Measurements from ENCODE around the gene FGD3.
"Not testable (repeated sequence)": the region's sequence is repeated elsewhere in the genome, so short reads cannot be mapped to it uniquely, and the experiment has no call there.

FGD3 gene

DNA sequence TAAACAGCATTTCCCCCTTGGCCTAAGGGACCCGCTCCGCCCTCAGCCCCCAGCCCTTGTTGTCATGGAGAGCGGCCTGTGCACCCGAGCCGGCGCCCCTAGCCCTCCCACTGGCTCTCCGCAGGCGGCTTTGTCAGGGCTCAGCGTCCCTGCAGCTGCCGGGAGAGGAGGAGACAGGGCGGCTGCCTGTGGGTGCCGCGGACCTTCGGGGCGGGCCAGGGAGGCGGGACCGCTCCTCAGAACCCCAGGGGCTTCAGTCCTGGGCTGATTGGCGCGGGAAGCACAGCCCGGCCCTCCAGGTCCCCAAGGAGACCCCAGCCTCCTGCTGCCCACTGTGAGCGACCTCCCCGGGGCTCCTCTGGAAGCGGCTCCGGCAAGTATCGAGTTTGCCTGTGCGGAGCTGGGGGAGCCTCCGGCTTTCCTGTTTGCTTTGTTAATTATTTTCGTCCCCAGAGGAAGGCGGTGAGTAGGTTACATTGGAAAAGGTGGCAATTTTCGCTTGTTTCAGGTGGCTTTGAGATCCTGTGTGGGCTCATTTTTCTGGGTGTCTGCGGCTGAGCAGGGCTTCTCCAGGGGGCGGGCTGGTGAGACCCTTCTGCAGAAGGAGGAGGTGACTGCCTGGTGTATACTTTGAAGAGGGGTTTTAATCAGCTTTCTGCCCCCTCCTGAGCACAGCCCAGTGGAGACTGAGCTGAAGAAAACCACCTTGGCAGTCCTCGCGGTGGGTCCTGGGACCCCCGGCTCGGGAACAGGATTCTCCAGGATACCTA, at the start of gene FGD3:
Gene FGD3, plus strand, starts transcription at position 256 of the 770 bp plus-strand sequence. CDS start 28,734 bp downstream, outside the sequence.
- peak; percentile 27 for DNase-seq

- not testable (repeated sequence) for DNase-seq
Observed at GRCh38 chr9:92905137-92905536, 42.2 kb upstream of the FGD3 start.

DNA sequence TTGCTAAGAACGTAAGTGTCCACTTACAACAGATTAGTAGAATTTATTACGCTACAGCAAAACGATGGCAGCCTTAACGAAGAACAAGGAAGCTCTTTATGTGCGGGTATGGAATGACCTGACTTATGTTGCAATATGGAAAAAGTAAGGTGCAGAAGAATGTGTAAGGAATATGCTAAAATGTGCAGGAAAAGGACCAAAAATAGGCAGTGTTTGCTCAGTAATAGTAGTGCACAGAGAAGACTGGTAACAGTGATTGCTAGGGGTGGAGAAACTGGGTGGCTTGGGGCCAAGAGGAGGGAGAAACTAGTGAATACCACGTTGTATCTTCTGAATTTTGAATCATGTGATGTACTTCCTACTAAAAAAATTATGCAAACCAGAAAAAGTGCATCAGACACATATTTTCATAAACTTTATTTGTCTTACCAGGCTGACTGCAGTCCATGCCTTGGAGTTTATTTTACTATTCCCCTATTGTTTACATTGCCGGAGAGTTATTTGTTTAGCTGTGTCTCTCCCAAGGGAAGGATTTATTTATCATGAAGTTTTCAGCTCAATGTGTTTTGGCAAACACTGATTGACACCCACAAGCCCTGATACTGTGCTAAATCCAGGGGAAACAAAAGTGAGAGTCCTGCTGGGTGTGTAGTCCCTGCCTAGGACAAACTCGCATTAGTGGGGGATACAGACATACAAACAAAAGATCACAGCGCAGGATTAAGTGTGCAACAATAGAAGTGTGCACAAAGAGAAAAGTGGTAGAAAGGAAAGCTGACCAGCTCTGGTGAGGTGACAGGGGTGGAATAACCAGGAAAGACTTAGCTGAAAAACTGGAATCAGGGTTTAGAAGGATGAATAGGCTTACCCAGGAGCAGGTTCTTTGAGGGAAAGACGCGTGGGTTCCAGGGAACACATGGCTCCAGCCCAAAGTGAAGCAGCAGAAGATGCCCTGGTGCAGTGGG, 35.5 kb upstream of the FGD3 start:
- DNase-seq, result no peak

DNA sequence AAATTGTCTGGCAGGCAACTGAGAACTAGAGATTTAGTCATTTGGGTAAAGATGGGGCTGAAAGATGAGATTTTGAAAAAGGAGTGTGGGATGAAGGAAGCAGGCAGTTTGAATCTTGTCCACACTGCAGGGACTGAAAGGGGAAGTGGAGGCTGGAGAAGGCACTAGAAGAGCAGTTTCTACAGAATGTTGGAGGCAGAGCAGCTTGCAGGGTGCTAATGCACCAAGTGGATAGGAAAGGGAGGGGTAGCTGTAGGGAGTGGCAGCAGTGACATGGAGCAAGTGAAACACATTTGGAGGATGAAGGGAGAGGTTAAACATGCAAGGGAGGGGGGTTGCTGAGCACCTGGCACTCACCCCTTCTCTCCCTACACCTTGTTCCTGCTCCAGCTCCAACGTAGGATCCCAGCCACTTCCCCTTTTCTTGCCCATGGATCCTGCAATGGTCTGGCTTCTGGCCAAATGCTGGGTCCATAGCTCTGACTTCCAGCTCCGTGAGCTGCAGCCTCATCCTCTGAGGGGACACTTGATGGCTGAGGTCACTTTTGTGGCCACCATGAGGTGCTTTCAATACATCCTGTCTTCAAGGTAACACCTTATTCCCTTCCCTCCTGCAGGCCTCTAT, 30.0 kb upstream of the FGD3 start:
- DNase-seq, result no peak

DNA sequence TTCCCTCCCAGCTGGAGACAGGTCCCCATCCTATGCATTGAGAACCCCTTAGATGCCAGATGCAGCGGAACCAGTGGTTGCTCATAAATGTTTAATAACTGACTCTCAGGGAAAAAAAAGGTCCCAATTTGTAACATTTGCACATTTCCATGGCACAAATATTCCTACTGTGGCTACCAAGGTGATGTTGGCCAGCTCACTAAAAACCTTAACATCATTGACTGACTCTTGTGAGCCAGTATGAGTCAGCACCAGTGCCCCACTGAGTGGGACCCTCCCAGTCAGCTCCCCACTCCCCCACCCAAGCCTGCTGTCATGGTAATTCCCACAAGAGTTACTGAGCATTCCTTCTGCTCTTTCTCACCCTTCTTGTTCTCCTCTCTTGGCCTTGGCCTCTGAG, 26.9 kb upstream of the FGD3 start:
- no peak for DNase-seq

DNA sequence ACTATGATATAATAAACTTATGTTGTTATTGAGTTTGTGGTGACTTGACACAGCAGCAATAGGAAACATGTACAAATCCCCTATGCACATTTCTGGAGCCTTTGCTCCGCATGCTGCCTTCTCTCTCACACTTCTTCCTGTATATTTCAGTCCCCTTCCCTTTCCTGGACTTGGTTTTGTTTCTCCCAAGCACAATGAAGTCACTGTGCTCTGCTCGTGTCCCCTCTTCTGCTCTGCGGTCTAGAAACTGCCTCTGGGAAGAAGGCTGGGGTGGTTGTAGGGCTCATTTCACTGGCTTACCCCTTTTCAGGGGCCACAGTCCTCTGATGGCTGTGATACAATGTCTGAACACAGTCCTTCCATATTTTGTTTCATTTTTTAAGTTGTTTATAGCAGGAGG, 15.7 kb upstream of the FGD3 start:
- DNase-seq, result no peak

DNA sequence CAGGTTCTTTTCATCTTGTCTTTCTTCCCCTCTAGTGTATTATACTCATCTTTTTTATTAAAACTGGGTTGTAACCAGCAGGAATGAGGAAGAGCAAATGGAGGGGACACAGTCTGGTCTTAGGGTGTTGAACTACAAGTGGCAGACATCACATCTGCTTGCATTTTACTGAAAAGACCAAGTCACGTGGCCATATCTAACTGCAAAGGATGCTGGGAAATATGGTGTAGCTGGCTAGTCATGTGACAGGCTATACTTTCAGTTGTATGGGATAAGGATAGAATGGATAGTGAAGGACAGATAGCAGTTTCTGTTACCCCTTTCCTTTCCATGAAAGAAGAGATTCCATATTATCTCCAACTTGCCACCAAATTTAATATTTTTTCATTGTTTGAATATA, 13.0 kb upstream of the FGD3 start:
- DNase-seq, result no peak

DNA sequence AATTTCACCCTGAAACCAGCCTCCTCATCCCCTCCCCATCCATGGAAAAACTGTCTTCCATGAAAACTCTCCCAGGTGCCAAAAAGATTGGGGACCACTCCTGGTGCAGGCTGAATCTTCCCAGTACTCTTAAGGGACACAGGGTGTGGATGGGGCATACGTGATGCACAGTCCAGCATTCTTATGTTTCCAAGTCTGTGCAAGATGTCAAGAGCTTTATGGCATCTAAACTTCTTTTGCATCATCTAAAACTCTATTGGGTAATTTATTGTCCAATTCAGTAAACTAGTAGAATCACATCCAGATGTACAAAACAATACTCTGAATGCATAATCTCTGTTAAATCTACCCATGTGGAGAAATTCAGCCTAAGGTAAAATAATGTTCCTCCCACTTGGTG, 9.3 kb upstream of the FGD3 start:
- DNase-seq, result no peak

DNA sequence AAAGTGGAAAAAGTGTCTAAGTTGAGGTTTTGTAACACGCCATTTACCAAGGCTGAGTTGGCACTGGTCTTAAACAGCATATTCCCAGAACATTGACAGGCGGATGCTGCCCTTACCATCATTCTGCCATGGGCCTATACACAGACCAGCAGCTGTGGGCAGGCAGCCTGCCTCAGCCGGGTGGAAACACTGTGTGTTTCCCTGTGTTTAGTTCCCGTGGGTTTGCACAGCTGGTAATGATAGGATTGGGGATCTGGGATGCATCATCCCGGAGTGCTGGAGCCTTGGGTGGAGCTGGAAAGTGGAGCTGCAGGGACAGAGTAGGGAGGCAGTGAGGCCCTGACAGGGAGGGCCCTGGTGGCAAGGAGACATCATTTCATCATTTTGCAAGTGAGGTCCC, 5.5 kb upstream of the FGD3 start:
- DNase-seq, result no peak

GRCh38 chr9:92942688-92943616, 4.4 kb upstream of the FGD3 start:
- DNase-seq, result no peak

- no peak for DNase-seq
Observed at GRCh38 chr9:92944921-92945320, 2.4 kb upstream of the FGD3 start.

GRCh38 chr9:92945796-92946195, 1.5 kb upstream of the FGD3 start:
- no peak for DNase-seq

GRCh38 chr9:92948038-92948534, 763 bp downstream of the FGD3 start:
- peak; percentile 5 for DNase-seq

GRCh38 chr9:92948632-92949031, 1.3 kb downstream of the FGD3 start:
- DNase-seq, result no peak

- no peak for DNase-seq
Observed at GRCh38 chr9:92949266-92949982, 2.1 kb downstream of the FGD3 start.

DNA sequence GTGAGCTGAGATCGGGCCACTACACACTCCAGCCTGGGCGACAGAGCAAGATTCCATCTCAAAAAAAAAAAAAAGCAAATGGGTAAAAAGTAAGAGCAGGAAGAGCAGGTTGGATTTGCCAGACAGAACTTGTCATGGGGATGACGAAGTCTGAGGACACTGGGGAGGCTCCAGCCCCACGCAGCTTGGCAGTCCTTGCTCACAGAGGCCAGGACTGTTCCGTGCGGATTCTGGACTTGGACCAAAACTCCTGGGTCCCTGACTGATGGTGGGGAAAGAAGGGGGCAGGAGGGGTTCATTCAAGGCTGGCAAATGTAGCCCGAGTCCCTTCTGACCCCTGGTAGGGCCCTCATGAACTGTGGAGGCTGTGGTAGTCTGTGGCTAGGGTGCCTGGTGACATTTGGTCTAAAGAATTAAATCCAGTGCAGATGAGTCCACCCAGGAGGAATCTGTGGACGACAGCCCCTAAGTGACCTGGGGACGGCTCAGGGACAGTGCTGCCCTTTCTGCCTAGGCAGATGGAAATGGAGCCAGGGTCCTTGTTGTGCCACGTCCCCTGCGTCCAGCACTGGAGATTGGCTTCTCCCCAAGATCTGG, 3.1 kb downstream of the FGD3 start:
- no peak for DNase-seq

GRCh38 chr9:92952906-92953610, 5.7 kb downstream of the FGD3 start:
- DNase-seq, result peak; percentile 89

DNA sequence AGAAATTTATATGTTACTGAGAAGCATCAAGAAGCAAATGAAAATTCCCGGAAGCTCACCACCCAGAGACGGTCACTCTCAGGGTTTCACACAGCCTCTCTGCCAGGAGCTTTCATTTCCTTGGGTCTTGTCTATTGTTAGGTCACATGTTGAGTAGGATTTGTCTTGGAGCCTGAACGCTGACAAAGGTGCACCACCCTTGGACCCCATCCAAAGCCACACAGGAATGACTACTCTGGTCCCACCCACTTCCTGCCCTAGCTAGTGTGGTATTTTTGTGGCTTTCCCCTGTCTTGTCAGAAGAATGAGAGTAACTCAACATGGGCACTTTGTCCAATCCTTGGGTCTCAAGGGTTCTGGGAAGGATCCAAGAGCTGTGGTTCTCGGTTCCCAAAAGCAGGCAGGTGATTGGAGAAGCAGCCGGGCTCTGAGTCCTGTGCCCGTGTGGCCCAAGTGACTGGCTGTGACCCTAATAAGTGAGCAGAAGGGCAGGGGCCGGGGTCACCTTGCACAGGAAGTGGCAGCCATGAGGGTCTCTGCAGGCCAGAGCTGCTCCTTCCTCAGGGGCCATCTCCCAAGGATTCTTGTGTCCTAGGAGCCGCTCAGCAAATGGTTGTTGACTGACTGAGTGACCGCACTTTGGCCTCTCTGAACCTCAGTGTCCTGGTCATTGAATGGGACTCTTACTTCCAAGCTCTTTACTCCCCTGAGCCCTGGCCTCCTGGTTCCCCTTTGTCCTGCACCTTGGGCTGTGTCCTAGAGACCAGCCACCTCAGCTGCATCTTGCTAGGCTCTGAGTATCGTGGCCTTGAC, 6.9 kb downstream of the FGD3 start:
- peak; percentile 61 for DNase-seq

DNA sequence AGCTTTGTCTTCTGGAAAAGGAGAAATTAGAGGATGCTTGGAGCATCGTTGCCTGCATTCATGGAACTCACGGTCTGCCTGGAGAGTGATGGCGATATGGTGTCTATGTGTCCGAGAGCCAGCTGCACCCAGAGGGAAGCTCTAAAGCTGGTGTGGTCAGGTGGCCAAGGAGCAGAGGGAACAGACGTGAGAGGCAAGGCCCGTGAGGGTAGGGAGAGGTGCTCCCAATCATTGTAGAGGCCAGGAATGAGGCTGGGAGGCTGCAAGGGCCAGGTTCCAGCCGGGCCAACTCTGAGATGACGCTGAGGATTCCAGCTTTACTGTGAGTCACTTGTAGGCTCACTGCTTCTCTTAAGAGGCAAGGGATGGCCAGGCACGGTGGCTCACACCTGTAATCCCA, 7.6 kb downstream of the FGD3 start:
- no peak for DNase-seq
